Left forelimb (tissue), 1 donor: ENCODE results near the gene PDIA3.
"Not testable (repeated sequence)": the region's sequence is repeated elsewhere in the genome, so short reads cannot be mapped to it uniquely, and the experiment has no call there.

Experiments
- DNase-seq: peaks from one replicate; pipeline ENCODE4 v3.0.0-alpha.2; 2018; ENCODE audit warnings: low spot score

The PDIA3 gene

DNA sequence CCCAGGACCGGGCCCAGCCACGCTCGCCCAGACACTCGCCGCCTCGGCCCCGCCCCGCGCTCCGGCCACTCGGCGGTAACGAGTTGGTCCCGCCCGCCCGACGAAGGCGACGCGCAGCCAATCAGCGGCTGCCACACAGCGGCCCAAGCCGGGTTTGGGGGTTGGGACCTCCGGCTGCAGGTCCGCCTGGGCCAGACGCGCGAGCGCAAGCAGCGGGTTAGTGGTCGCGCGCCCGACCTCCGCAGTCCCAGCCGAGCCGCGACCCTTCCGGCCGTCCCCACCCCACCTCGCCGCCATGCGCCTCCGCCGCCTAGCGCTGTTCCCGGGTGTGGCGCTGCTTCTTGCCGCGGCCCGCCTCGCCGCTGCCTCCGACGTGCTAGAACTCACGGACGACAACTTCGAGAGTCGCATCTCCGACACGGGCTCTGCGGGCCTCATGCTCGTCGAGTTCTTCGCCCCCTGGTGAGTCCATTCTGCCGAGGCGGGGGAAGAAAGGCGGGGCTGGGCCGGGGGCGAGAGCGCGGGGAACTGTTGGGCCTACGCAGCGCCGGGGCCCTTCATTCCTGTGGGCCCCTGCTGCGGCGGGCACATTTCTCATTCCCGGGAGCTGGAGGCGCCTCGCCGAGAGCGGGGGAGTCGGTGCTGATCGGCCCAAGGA is at the start of gene PDIA3:
PDIA3 (plus strand) TSS at position 194 of the 658 bp plus-strand sequence; CDS start at position 296, 102 bp downstream.
- peak; percentile 96 for DNase-seq

DNA sequence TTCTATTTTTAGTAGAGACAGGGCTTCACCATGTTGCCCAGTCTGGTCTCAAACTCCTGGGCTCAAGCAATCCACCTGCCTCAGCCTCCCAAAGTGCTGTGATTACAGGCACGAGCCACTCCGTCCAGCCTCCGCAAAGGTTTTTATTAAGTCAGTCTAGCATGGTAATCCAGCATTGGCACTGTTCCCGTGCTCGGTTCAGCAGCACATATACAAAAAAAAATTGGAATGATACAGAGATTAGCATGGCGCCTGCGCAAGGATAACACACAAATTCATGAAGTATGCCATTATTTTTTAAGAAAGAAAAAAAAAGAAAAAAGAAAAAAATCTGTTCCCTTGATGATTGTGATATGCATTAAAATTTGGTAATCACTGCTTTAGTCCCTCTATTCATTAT is 44.1 kb upstream of the PDIA3 start:
- DNase-seq, result no peak

DNA sequence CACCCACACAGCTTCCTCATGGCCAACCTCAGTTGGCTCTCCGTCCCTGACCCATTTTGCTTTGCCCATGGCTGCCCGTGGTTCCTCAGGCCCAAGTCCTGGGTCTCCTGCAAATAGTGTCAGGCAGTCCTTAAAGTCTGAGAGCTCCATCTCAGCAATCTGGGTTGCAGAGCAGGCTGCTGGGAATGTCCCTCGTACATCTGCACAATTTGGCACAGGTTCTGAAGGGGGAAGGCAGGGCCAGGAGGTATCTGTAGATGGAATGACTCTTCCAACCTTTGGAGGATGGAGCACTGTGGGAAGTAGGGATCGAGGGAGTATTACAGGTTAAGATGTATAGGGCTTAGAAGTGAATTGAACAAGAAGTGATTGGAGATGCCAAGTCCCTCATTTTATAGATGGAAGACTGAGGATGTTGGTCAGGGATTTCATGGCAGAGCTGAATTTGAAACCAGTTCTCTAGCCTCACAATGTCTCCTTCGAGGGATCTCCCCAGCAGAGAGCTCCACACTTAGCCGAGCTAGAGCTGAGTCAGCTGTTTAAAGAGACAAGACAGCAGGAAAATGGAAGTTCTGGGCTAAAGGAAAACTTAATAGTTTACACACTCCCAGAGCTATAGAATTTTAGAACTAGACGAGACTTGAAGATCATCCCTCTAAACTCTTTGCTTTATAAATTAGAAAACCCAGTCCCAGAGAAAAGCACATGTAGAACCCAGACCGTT is 43.4 kb upstream of the PDIA3 start:
- DNase-seq, result no peak

DNA sequence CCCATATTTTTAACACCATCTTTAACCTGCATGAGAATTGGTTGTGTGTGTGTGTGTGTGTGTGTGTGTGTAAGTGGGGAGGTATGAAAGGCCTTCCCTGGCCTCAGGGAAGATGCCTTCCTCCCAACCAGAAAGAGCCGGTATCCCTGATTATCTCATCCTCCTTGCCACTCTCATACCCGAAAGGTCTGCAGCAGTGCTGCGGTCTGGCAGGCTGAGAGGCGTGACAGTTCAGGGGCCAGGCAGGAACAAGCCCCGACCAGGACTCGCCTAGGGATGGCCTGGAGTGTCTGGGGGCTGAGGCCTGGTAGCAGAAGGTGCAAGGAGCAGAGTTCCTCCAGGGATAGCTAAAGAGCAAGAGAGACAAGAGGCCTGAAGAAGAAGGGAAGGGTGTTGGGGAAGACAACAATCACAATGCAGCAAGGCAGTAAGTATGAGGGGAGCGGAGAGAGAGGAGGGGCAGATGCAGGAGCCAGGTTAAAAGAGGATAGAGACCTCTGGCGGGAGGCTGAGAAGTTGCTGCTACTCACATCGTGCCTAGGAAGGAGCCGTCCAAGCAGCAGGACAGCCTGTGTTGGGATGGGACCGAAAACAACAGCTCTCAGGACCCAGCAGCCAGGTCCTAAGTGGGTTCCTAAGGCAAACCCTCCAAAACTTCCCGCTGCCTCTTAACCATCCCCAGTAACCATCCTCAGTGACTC is 35.7 kb upstream of the PDIA3 start:
- DNase-seq, result not testable (repeated sequence)

DNA sequence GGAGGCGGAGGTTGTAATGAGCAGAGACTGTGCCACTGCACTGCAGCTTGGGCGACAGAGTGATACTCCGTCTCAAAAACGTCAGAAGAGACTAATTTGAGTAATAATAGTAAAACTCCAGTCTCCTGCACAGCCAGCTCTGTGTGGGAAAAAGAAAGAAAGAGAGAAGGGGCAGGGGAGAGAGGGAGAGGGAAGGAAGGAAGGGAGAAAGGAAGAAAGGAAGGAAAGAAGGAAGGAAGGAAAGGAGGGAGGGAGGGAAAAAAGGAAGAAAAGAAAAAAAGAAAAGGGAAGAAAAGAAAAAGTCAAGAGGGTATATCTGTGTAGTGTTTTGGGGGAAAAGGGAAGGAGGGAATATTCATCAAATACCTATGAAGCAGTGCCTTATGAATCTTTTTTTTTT is 23.1 kb upstream of the PDIA3 start:
- no peak for DNase-seq

DNA sequence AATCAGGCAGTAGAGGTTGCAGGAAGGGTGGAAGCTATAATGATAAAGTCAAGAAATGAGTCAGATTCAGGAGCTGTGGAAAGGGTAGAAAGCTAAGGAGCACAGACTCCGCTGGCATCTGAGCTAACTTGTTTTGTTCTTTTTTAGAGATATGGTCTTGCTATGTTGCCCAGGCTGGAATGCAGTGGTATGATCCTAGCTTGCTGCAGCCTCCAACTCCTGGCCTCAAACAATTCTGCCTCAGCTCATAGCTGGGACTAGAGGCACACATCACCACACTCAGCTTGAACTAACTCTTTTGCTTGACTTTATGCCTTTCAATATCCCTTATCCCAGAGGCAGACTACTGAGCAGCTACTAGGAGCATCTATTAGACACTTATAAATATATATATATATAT is 19.9 kb upstream of the PDIA3 start:
- not testable (repeated sequence) for DNase-seq

DNA sequence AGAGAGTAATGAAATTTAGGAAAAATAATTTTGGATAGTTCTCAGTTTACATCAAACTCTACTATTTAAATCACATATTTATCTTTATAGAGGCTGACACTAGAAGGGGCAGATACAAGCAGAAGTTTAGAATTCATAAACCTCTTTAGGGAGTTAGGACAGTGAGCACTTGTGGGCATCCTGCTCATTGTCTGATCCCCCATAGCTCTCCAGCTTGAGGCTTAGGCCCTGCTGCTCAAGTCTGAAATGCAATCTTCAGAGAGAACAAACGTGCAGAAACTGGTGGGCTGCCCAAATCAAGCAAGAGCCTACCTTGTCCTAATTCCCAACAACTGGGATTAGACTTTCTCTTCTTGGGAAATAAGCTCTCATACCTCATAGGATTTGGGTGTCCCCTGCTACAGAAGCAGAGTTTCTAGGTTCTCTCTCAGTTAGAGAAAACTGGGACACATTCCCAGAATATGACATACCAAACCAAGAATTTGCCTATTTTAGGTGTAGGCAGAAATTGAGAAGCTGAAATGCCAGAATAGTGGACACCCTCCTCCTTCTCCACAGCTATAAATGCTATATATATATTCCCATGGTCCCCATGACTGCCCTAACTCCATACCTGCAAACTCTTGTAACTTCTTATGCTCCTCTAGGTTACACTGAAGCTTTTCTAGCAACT is 18.0 kb upstream of the PDIA3 start:
- not testable (repeated sequence) for DNase-seq

DNA sequence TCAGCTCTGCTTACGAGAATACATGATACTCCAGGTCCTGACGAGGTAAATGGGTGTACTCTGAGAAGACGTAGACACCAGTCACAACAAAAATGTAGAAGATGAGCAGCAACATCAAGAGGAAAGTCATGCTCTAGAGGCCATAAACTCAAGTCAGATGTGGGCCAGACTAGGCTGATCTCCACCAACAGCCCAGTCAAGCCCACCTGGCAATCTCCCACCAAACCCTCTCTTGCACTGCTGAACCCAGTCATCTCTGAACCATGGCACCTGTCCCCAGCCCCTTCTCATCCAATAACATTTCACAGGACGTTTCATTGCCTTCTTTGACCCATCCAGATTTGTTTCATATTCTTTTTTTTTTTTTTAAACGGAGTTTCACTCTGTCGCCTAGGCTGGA is 10.8 kb upstream of the PDIA3 start:
- DNase-seq, result no peak

DNA sequence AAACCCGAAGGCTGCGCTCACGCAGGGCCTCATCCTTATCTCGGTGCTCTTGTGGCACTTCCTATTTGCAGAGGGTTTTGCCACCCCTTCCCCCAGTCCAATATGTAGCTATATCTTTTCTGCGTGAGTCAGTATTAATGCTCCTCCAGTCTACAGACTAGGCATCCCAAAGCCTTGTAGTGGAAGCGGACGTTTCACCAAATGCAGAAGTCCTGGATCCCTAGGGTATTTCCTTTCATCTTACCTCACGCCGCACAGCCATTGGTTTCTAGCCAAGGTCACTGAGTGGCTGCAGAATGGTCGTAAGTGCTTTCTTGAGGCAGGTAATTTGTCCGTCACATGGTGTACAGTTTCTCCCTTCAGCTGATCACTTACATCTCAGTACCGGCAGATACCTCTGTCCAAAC is 668 bp downstream of the PDIA3 start:
- not testable (repeated sequence) for DNase-seq

DNA sequence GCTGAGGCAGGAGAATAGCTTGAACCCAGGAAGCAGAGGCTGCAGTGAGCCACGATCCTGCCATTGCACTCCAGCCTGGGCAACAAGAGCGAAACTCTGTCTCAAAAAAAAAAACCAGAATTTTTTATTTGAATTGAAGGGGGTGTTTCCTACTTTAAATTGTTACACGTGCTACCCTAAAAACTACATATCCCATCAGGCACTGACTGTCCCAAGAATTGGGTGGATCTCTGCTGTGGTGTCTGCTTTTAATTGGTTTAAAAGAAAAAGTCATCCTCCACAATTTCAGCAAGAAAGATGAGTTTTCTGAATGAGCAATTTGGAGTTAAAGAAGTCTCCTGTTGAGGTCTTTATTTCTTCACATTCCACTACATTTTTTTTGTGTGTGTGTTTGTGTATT is 2.1 kb downstream of the PDIA3 start:
- DNase-seq, result no peak

DNA sequence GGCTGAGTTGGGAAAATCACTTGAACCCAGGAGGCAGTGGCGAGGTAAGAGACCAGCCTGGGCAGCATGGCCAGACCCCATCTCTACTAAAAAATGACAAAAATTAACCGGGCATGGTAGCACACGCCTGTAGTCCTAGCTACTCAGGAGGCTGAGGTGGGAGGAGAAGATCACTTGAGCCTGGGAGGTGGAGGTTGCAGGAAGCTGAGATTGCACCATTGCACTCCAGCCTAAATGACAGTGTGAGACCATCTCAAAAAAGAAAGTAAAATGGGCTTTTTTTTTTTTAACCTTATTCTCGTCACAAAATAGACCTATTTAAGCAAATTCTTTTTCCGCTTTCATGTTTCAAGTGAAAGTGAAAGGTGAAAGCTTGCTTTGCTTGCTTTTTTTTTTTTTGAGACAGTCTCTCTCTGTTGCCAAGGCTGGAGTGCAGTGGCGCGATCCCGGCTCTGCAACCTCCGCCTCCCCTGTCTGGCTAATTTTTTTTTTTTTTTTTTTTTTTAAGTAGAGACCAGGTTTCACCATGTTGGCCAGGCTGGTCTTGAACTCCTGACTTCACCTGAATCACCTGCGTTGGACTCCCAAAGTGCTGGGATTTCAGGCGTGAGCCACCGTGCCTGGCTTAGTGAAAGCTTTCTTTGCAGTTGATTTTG is 3.6 kb downstream of the PDIA3 start:
- no peak for DNase-seq

DNA sequence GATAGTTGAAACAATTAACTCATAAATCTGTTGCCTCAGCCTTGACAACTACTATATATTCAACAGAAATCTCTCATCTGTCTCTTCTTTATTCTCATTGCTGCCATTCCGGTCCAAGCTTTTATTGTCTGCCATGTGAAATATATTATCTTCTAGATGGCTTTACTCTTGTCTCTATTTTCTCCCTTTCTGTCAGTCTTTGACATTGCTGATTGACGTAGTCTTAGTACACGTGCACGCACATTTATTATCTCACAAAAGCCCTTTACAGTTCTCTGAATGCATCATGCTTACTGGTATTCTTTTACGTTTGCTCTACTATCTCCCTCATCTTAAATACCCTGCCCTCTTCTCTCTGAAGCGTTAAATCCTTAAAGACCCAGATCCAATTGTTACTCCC is 5.6 kb downstream of the PDIA3 start:
- DNase-seq, result no peak

DNA sequence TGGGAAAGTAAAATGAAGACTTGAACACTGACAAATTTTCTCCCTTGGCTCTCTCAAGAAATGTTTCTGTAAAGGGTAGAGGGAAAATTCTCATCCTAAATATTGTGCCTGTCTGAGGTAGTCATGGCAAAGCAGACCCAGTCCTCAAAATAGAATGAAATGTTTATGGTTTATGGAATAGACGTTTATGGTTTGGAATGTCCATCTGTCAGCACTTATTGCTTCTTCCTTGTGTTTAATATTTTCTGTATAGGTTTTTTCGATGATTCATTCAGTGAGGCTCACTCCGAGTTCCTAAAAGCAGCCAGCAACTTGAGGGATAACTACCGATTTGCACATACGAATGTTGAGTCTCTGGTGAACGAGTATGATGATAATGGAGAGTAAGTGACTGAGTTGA is 16.6 kb downstream of the PDIA3 start:
- DNase-seq, result no peak

DNA sequence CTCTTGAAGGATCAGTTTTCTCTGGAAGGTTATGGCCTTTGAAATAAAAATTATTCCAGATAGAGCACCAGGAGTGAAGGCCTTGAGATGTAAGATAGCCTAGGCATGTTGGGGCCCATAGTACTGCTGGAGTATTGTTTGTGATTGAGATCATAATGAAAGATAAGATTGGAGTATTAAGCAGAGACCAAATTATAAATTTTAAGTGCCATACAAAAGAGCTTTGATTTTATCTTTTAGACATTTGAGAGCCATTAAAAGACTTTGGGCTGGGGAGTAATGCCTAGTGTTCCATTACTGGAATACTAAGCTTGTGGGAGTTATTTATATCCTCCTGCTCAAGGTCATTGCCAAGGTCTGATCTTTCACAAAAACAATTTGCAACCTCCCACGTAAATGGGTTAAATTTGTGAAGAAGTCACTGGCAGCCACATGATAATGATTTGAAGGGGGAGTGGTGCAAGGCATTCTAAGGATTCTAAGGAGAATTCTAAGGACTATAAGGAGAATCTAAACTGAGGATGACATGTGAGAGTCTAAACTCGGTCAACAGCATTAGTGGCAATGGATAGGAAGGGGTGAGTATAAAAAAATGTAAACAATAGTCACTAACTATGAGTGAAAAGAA is 17.7 kb downstream of the PDIA3 start:
- no peak for DNase-seq

DNA sequence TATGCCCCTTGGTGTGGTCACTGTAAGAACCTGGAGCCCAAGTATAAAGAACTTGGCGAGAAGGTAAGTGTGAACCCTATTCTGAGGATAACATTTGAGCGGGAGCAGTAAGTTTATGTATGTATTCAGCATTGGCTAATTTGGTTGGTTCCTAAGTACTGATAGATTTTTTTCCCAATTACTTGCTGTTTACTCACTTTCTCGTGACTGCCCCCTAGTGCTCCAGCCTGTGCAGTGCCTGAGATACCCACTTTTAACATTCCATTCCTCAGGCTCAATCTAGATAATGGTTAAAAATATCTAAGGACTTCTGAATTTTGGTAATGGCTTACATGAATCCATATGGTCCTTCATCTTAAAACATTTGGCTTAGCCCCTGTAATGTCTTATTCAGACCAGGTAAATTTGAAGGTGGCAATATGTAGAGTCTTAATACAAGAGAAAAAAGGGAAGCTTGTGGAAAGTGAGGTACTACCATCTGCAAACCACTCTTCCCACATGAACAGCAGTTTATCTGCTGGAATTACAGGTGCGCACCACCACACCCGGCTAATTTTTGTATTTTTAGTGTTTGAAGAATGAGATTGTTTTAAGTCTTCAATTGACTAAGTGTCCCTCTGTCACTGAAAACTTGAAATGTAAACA is 23.5 kb downstream of the PDIA3 start:
- DNase-seq, result no peak

DNA sequence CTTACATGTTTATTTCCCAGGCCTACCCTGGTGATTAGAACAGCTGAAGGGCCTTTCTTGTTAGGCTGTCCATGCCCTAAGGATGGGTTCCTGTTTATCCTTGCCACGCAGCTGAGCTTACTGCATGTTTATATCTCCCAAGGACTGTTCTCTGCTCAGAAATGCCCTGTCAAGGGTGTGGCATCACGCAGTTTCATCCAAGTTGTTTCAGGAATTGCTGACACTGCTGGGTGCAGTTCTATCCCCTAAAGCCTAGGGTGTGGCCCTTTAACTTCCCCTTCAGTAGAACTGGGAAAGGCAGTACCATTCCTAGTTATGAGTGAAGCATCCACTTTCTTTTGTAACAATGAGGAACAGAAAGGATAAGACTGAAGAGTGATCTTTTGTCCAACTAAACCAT is 25.6 kb downstream of the PDIA3 start:
- no peak for DNase-seq

DNA sequence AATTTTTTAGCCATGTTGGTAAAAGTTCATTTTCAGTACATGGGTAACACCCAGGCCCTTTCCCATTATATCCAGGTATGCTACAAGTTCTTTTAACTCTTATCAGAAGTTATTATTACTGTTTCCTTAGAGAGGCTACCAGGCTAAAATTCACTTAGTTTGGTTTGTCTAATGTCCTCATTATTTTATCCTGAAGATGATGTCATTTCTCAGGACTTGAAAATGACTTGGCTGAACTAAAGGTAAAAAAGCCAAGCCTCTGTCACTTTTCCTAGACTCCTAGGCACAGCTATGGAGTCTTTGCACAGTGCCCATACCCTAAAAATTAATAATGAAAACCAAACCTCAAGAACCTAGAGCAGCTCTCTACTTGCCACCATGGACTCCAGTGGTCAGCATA is 26.4 kb downstream of the PDIA3 start:
- no peak for DNase-seq

DNA sequence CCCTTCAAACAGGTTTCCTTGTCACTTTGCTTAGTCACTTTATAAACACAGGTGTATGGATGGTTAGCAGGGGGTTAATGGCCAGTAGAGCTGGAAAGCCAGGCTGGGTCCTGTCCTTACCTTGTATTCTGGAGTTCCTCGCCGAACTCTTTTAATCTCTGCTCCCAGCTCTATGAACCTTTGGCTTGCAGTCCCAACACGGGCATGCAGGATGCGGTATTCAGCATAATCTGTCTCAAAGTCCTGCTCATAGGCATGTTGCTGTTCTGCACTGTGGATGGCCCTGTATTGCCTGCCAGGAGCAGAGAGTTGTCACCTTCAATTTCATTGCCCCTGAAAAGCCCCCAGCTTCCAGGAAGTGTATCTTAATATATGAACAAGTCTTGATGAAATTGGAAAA is 27.8 kb downstream of the PDIA3 start:
- DNase-seq, result no peak

DNA sequence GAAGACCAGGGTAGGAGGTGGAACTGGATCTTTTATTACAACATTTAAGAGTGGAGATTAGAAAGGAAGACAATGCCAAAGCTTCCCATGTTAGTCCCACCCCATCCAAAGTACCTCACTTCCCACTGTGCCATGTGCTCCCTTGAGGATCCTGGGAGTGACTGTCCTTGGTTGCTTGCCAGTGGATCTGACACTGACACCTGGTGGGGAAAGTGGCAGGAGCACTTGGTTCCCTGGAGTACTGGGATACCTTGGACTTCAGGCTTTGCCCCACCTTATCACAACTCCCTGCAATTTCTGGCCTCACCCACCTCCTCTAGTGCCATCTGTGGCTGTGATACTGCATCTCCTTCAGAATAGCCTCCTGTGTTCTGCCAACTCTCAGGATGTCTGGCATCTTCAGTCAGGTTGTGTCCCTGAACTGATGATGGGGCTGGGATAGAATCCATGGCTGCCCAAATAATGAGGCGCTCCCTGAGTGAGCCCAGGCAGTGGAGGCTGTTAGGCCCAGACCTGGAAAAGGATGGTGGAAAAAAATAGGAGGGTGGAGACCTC is 29.2 kb downstream of the PDIA3 start:
- no peak for DNase-seq

DNA sequence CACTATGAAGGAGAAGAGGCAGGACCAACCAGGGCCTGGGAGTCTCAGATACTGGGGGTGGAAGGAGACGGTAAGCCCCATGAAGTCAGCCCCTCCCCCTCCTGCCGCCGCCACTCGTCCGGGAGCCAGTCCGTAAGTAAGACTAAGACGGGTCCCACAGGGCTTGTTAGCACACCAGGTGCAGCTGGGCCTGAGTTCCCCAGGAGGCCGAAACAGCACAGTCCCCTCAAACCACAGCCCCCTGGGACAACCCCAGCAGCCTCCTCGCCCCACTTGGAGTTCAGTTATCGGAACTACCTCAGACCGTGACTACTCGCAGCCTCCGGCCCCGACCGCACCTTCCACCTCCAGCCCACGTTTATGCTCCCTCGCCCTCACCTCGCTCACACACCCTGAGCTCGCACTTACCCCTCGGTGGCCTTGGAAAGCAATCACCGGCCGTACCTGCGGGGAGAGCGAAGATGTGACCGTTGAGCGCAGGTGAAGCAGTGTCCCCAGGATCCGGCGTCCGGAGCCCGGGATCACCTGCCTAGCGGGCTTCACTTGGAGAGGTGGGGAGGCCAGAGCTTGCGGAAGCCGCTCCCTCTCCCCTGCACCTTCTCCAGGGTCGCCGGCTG is 30.0 kb downstream of the PDIA3 start:
- DNase-seq, result no peak
